ENCODE data around the gene AKAP8L.

AKAP8L gene, protein sequence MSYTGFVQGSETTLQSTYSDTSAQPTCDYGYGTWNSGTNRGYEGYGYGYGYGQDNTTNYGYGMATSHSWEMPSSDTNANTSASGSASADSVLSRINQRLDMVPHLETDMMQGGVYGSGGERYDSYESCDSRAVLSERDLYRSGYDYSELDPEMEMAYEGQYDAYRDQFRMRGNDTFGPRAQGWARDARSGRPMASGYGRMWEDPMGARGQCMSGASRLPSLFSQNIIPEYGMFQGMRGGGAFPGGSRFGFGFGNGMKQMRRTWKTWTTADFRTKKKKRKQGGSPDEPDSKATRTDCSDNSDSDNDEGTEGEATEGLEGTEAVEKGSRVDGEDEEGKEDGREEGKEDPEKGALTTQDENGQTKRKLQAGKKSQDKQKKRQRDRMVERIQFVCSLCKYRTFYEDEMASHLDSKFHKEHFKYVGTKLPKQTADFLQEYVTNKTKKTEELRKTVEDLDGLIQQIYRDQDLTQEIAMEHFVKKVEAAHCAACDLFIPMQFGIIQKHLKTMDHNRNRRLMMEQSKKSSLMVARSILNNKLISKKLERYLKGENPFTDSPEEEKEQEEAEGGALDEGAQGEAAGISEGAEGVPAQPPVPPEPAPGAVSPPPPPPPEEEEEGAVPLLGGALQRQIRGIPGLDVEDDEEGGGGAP

DNA sequence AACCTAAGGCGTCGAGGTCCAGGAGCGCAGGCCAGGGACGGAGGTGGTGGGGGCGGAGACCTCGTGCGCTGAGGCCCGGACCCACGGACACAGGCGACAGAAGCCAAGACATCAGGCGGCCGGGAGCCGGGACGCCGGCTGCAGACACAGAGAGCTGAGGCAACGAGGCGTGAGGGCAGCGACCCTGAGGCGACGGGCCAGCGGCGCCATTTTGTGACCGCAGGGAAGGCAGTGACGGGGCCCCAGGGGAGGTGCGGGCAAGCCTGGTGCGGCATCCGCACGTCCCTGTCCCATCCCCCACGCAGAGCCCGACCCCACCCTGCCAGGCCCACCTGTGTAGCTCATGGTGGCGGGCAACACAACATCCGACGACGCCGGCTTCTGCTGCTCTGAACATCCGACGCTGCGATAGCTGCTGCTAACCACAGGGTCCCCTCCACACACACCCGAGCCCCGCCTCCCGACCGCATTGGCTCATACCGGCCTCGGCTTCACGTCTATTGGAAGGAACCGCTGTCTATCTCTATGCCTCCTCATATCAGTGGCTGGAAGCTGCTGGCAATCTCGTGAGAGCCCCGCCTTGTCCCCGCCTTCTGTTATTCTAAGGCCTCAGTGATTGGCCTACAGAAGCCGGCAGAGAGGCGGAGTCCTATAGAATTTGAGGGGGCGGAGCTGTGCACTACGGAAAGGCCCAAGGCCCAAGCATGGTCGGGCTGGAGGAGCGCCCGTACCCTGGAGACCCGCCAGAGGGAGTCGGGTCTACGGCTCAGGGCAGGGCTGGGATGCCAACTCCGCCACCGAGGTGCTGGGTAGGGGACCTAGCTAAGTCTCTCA is at the start of gene AKAP8L:
Gene AKAP8L (minus strand): TSS at position 410 of the 834 bp plus-strand sequence. CDS start 65 bp downstream, at position 345.
- peak within 1 kb of the TSS; percentile 98 for H3K4me3 ChIP-seq (ENCODE audit: low read depth, low read length)
- TF ChIP-seq, protein P1, sequence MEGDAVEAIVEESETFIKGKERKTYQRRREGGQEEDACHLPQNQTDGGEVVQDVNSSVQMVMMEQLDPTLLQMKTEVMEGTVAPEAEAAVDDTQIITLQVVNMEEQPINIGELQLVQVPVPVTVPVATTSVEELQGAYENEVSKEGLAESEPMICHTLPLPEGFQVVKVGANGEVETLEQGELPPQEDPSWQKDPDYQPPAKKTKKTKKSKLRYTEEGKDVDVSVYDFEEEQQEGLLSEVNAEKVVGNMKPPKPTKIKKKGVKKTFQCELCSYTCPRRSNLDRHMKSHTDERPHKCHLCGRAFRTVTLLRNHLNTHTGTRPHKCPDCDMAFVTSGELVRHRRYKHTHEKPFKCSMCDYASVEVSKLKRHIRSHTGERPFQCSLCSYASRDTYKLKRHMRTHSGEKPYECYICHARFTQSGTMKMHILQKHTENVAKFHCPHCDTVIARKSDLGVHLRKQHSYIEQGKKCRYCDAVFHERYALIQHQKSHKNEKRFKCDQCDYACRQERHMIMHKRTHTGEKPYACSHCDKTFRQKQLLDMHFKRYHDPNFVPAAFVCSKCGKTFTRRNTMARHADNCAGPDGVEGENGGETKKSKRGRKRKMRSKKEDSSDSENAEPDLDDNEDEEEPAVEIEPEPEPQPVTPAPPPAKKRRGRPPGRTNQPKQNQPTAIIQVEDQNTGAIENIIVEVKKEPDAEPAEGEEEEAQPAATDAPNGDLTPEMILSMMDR (IDR thresholded peaks at IDR 0.05; ENCODE audit: low read depth, low read length) = peak; percentile 50; the same call in 1 of the 2 replicates

DNA sequence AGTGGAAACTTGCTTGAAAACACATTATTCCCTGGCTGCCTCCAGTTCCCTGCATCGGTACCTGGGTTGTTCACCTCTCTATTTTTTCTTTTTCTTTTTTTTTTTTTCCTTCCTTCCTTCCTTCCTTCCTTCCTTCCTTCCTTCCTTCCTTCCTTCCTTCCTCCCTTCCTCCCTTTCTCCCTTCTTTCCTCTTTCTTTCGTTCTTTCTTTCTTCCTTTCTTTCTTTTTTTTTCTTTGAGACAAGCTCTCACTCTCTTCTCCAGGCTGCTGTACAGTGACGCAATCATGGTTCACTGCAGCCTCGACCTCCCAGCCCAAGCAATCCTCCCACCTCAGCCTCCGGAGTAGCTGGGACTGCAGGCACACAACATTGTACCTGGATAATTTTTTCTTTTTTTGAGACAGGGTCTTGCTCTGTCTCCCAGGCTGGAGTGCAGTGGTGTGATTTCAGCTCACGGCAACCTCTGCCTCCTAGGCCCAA is 49.0 kb upstream of the AKAP8L start:
- TF ChIP-seq, protein P1 (IDR thresholded peaks at IDR 0.05; ENCODE audit: low read depth, low read length) = no peak
- H3K4me3 ChIP-seq (ENCODE audit: low read depth, low read length) = no peak overlapping the region

DNA sequence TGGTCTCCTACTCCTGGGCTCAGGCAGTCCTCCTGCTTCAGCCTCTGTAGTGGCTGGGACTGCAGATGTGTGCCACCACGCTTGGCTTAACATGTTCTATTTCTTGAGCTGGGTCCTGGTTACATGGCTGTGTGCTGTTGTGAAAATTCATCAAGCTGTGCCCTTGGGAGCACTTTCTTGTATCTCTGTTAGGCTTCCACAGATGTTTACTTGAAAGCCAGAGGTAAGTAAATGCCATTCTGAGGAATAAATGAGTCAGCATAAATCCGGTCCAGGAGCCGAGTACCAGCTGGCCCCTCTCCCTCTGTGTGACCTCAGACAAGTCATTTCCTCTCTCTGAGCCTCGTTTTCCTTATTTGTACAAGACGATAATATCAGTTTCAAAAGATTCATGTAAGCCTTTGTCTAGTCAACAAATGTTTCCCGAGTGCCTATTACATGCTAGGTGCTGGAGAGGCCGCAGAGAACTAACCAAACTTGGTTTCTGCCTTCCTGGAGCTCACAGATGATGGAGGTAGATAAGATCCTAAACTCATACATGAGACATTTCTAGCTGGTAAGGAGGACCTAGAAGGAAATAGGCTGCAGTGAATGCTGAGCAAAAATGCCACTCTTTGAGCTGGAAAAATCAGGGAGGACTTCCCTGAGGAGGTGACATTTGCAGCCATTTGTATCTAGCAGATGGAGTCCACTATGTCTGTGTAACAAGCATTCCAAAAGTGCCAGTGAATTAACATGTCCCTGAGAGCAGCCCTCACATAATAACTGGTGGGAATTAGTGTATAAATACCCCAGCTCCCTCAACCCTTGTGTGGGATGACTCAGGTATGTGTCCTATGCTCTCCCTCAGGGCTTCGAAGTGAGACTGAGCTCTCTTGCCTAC is 48.3 kb upstream of the AKAP8L start:
- TF ChIP-seq, protein P1 (IDR thresholded peaks at IDR 0.05; ENCODE audit: low read depth, low read length) = no peak
- no peak overlapping the region for H3K4me3 ChIP-seq (ENCODE audit: low read depth, low read length)

GRCh38 chr19:15464394-15465385 is 45.9 kb upstream of the AKAP8L start, which contains the start of gene RASAL3:
Gene RASAL3 (minus strand): TSS chr19:15464544. CDS start chr19:15464358, 186 bp downstream.
- TF ChIP-seq, protein P1 (IDR thresholded peaks at IDR 0.05; ENCODE audit: low read depth, low read length) = no peak

GRCh38 chr19:15463861-15464371 is 45.1 kb upstream of the AKAP8L start:
- TF ChIP-seq, protein P1 (IDR thresholded peaks at IDR 0.05; ENCODE audit: low read depth, low read length) = no peak
- H3K4me3 ChIP-seq (ENCODE audit: low read depth, low read length) = no peak overlapping the region

More at GRCh38 chr19:15464394-15465385, 45.9 kb upstream of the AKAP8L start, which contains the start of gene RASAL3:
- no peak within 1 kb of the TSS for H3K4me3 ChIP-seq (ENCODE audit: low read depth, low read length)
